ELR (cell line): ENCODE measurements around the gene ZG16.
"Not testable (repeated sequence)": the region's sequence is repeated elsewhere in the genome, so short reads cannot be mapped to it uniquely, and the experiment has no call there.

Experiments used
- DNase-seq: peaks from one replicate; pipeline ENCODE4 v3.0.0-alpha.2; 2015; ENCODE audit warnings: low read depth

Gene ZG16

GRCh38 chr16:29787155-29787554 is 9.1 kb downstream of the ZG16 start:
- DNase-seq = not testable (repeated sequence)

GRCh38 chr16:29789775-29790182 is 11.7 kb downstream of the ZG16 start:
- DNase-seq = no peak

GRCh38 chr16:29790183-29790948 is 12.3 kb downstream of the ZG16 start, which contains the start of gene KIF22:
Gene KIF22, plus strand, starts transcription at chr16:29790751. Its CDS starts 9 bp downstream, at chr16:29790760.
- DNase-seq = peak; percentile 98

DNA sequence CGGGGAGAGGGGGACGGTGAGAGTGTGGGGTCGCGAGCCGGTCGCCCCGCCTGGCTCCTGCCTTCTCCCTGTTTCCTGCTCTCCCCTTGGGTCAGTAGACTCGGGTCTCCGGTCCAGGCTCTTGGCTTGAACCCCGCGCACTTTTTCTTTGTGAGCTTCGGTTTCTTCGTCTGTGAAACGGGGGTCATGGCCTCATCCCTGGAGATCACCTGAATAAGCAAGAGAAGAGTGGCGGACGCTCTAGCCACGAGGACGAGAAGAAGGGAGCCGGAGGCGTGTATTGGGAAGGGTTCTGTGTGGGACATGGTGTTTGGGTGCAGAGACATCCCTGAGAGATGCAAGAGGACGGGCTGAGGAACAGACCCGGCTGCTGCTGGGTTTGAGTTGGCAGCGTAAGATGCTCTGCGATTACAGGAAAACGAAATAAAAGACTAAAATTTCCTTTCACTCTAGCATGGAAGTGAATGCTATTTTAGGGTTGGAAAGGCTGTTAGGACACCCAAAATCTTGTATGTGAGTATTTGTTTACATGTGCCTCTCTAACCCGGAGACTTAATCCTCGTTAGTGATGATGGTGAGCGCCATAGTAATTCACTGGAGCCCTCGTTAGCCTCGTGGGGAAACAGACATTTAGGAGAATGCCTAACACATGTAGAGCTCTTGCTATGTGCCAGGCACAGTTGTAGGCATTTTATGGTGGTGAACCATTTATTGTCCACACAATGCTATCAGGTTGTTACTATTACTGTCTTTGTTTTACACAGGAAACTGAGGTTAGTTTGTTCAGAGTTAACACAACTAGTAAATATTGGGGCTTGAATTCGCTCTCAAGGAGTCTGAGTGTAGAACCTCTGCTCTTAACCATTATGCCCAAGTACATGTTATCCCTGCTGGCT is 13.1 kb downstream of the ZG16 start:
- peak; percentile 37 for DNase-seq

DNA sequence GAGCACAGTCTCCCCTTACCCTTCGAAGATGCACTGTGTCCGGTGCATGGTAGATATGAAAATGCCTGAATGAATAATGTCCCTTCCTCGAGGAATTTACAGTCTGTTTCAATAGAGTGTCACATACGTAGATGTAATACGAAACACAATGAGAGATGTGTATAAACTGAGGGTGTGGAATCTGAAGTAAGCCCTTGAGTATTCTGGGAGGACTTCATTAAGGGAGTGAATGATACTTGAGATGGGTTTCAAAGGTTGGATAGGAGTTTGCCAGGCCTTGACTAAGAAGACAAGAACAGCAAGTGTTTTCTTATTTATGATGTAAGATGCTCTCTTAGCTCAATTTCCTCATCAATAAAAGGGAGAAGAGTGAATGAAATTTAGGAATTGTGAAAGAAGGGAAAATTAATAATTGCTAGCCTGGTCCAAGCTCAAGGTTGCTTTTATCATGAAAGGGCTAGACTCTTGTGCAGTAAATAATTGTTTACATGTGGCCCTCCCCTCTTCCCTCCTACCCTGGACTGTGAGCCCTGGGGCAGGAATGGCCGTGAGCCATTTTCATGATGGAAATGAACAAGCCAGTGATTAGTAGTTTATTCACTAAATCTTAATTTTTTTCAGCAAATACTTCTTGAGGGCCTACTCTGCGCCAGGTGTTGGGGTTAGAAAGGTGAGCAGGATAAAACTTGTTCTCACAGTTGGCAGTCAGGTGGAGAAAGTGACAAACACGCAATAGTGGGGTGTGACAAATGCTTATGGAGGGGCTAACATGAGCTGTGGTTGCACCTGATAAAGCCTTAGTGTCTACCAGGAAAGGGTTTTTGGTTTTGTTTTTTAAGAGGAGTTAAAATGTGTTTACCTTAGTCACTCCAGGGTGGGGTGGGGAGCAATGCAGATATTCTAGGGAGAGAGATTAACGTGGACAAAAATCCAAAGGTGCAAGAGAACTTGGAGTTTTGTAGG is 14.1 kb downstream of the ZG16 start:
- no peak for DNase-seq

DNA sequence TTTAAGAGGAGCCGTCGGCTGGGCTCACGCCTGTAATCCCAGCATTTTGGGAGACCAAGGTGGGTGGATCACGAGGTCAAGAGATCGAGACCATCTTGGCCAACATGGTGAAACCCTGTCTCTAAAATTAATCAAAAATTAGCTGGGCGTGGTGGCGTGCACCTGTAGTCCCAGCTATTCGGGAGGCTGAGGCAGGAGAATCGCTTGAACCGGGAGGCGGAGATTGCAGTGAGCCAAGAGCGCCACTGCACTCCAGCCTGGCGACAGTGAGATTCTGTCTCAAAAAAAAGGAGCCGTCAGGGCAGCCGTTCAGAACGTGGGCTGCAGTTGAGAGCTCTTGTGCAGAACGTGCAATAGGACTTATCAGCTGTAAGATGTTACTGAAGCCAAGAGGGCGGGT is 15.1 kb downstream of the ZG16 start:
- DNase-seq = not testable (repeated sequence)

- DNase-seq = no peak
These were observed 16.2 kb downstream of the ZG16 start for GRCh38 chr16:29794231-29794710.

GRCh38 chr16:29802416-29802935 is 24.4 kb downstream of the ZG16 start:
- no peak for DNase-seq

DNA sequence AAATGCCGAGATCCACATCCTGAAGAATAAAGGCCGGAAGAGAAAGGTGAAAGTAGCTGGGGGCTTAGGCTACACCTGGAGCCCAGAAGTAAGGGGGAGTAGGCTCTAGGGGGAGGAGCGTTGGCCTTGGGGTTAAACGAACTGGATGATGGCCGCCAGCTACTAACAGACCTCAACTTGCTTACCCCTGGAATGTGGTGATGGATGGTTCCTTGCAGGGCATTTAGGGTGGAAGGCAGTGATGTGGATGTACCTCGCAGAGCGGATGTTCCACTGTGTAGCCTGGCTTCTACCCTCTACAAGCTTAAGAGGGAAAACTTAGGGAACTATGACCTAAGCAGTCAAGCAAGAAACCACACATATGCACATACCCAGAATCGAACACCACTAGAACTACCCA is 26.0 kb downstream of the ZG16 start:
- no peak for DNase-seq

DNA sequence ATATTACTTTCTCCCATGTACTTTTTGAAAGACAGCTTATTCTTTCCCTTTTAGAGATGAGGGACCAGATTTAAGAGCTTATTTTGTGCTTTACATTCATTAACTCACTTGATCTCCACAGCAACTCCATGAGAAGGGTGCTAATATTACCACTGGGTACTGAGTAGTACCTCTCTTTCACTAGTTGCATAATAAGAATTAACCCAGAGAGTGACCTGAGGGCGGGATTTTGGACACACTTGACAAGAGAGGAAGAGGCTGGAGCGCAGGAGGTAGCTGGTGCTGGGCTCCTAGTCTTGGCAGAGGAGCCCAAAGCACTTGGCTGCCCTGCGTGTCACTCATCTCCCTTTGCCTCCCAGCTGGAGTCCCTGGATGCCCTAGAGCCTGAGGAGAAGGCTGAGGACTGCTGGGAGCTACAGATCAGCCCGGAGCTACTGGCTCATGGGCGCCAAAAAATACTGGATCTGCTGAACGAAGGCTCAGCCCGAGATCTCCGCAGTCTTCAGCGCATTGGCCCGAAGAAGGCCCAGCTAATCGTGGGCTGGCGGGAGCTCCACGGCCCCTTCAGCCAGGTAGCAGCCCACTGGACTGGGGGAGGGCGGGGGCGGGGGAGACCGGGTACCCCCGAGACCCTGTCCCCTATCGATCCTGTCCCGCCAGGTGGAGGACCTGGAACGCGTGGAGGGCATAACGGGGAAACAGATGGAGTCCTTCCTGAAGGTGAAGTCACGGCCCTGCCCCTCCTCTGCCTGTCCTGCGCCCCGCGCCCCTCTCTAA is 26.6 kb downstream of the ZG16 start:
- DNase-seq = peak; percentile 44

- peak; percentile 98 for DNase-seq
These were observed 27.4 kb downstream of the ZG16 start for GRCh38 chr16:29805232-29806098.

- peak; percentile 90 for DNase-seq
These were observed 28.1 kb downstream of the ZG16 start, which contains the start of gene MAZ for GRCh38 chr16:29806099-29806579. Gene MAZ, plus strand, starts transcription at chr16:29806529. Its CDS starts 173 bp downstream, at chr16:29806702.

- DNase-seq = peak; percentile 75
These were observed 28.8 kb downstream of the ZG16 start for GRCh38 chr16:29806641-29807425.

GRCh38 chr16:29807426-29808218 is 29.6 kb downstream of the ZG16 start:
- DNase-seq = peak; percentile 92

DNA sequence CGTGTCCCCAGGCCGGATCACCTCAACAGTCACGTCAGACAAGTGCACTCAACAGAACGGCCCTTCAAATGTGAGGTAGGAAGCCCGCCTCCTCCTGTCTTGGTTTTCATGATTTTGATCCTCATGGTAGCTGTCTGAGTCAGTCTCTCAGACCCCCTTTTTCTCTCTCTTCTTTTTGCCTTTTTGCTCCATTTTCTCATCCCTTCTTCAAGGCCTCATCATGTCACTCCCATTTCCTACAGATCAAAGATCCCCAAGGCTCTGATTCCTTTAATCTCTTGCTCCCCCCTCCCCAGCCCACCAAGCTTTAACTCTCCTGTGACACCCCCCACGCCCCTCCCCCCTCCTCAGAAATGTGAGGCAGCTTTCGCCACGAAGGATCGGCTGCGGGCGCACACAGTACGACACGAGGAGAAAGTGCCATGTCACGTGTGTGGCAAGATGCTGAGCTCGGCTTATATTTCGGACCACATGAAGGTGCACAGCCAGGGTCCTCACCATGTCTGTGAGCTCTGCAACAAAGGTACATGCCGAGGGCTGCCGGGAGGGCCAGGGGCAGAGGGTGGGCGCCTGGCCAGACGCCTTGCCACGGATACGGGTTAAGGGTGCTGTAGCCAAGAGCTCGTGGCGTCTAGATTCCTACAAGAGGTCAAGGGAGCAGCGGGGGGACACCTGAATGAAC is 30.3 kb downstream of the ZG16 start:
- peak; percentile 16 for DNase-seq

- DNase-seq = peak; percentile 12
These were observed 31.1 kb downstream of the ZG16 start for GRCh38 chr16:29809031-29809747.
